Calu3 (cell line): ENCODE results near the gene ATP4B. TPM values are rescaled to one million over a fixed set of nuclear protein-coding genes. Genes with fewer than 3 reads are reported as not detected.

Experiments
- BruUV-seq: library from RNA; stranded (reverse); fragments of 400-500 nt; replicated peaks from 2 replicates; lab custom pipeline; 2021; lab: Mats Ljungman, UMichigan
- CTCF ChIA-PET: fragments of 300-600 bp; sonication (Branson Sonifier 250); formaldehyde crosslinking; loops from one replicate; lab custom pipeline; 2022; ENCODE audit warnings: antibody characterized with exemption; lab: Charles Lee
- DNase-seq: peaks from one replicate; pipeline ENCODE4 v3.0.0; 2022
- H3K27ac Mint-ChIP-seq: one replicate; pipeline ENCODE4 v1.8.0; 2022; ENCODE audit warnings: mixed read lengths; ENCODE audit not compliant: unreplicated experiment
- H3K27me3 Mint-ChIP-seq: one replicate; pipeline ENCODE4 v1.8.0; 2022; ENCODE audit warnings: mixed read lengths; ENCODE audit not compliant: unreplicated experiment
- H3K36me3 Mint-ChIP-seq: one replicate; pipeline ENCODE4 v1.8.0; 2022; ENCODE audit warnings: mild to moderate bottlenecking, moderate library complexity, mixed read lengths; ENCODE audit not compliant: insufficient read depth, unreplicated experiment
- H3K4me1 Mint-ChIP-seq: one replicate; pipeline ENCODE4 v1.8.0; 2022; ENCODE audit warnings: mild to moderate bottlenecking, low read depth, mixed read lengths; ENCODE audit not compliant: unreplicated experiment
- H3K4me3 Mint-ChIP-seq: one replicate; pipeline ENCODE4 v1.8.0; 2022; ENCODE audit warnings: mild to moderate bottlenecking, low read depth, moderate library complexity, mixed read lengths; ENCODE audit not compliant: unreplicated experiment
- H3K9me3 Mint-ChIP-seq: one replicate; pipeline ENCODE4 v1.8.0; 2022; ENCODE audit warnings: low read depth, mixed read lengths; ENCODE audit not compliant: unreplicated experiment
- CTCF ChIP-seq: fragments of 200-600 bp; IDR thresholded peaks from one replicate; pipeline ENCODE4 v1.8.0; 2022; ENCODE audit warnings: antibody characterized with exemption; ENCODE audit not compliant: unreplicated experiment
- intact Hi-C: fragments of 100-400 bp; cut with micrococcal nuclease; formaldehyde crosslinking; loops from one replicate; pipeline ENCODE4 v1.10.0; 2022; ENCODE audit not compliant: unreplicated experiment
- total RNA-seq: library from RNA; stranded (reverse); gene quantifications from 2 replicates; pipeline ENCODE4 v1.2.3, GENCODE V29; 2022

Gene ATP4B
- total RNA-seq, 1 experiment from 2014 or later: not detected

GRCh38 chr13:113669755-113670341 is 11.8 kb upstream of the ATP4B start:
- peaks cover 6% of the 10 kb centered on the region for H3K9me3 Mint-ChIP-seq
- H3K36me3 Mint-ChIP-seq: no peaks in the 10 kb centered on the region
- CTCF ChIA-PET: no interaction called here
- intact Hi-C loops: no loop called here
- H3K27ac Mint-ChIP-seq: no peak overlapping the region
- H3K27me3 Mint-ChIP-seq: peaks cover 7% of the 10 kb centered on the region
- H3K4me3 Mint-ChIP-seq: no peak overlapping the region
- no peak for DNase-seq
- TF ChIP-seq CTCF: no peak
- no peaks in the 10 kb centered on the region for H3K4me1 Mint-ChIP-seq
- no TSS peak for BruUV-seq

- CTCF ChIA-PET: no interaction called here
- Mint-ChIP-seq H3K9me3 (peaks cover 6% of the 10 kb centered on the region), H3K36me3 (no peaks in the 10 kb centered on the region), H3K27ac (no peak overlapping the region), H3K27me3 (peaks cover 12% of the 10 kb centered on the region), H3K4me3 (no peak overlapping the region), H3K4me1 (no peaks in the 10 kb centered on the region)
- no TSS peak for BruUV-seq
- TF ChIP-seq CTCF: no peak
- intact Hi-C loops: no loop called here
- no peak for DNase-seq
These were observed 11.3 kb upstream of the ATP4B start for GRCh38 chr13:113669231-113669754.

GRCh38 chr13:113668491-113668971 is 10.5 kb upstream of the ATP4B start:
- Mint-ChIP-seq H3K4me1 (no peaks in the 10 kb centered on the region), H3K27ac (no peak overlapping the region), H3K4me3 (no peak overlapping the region), H3K27me3 (peaks cover 12% of the 10 kb centered on the region), H3K36me3 (no peaks in the 10 kb centered on the region), H3K9me3 (peaks cover 6% of the 10 kb centered on the region)
- no peak for TF ChIP-seq CTCF
- intact Hi-C loops: no loop called here
- CTCF ChIA-PET: no interaction called here
- no TSS peak for BruUV-seq
- no peak for DNase-seq

- no peak for DNase-seq
- no peak for TF ChIP-seq CTCF
- intact Hi-C loops: no loop called here
- no peaks in the 10 kb centered on the region for H3K4me1 Mint-ChIP-seq
- peaks cover 12% of the 10 kb centered on the region for H3K27me3 Mint-ChIP-seq
- CTCF ChIA-PET: no interaction called here
- peaks cover 6% of the 10 kb centered on the region for H3K9me3 Mint-ChIP-seq
- H3K27ac Mint-ChIP-seq: no peak overlapping the region
- no peaks in the 10 kb centered on the region for H3K36me3 Mint-ChIP-seq
- no peak overlapping the region for H3K4me3 Mint-ChIP-seq
- no TSS peak for BruUV-seq
These were observed 9.9 kb upstream of the ATP4B start for GRCh38 chr13:113667771-113668490.
